Measurements from ENCODE around the gene ARHGAP29. TPM values are rescaled to one million over a fixed set of nuclear protein-coding genes. Genes with fewer than 3 reads are reported as not detected.

Gene ARHGAP29, protein sequence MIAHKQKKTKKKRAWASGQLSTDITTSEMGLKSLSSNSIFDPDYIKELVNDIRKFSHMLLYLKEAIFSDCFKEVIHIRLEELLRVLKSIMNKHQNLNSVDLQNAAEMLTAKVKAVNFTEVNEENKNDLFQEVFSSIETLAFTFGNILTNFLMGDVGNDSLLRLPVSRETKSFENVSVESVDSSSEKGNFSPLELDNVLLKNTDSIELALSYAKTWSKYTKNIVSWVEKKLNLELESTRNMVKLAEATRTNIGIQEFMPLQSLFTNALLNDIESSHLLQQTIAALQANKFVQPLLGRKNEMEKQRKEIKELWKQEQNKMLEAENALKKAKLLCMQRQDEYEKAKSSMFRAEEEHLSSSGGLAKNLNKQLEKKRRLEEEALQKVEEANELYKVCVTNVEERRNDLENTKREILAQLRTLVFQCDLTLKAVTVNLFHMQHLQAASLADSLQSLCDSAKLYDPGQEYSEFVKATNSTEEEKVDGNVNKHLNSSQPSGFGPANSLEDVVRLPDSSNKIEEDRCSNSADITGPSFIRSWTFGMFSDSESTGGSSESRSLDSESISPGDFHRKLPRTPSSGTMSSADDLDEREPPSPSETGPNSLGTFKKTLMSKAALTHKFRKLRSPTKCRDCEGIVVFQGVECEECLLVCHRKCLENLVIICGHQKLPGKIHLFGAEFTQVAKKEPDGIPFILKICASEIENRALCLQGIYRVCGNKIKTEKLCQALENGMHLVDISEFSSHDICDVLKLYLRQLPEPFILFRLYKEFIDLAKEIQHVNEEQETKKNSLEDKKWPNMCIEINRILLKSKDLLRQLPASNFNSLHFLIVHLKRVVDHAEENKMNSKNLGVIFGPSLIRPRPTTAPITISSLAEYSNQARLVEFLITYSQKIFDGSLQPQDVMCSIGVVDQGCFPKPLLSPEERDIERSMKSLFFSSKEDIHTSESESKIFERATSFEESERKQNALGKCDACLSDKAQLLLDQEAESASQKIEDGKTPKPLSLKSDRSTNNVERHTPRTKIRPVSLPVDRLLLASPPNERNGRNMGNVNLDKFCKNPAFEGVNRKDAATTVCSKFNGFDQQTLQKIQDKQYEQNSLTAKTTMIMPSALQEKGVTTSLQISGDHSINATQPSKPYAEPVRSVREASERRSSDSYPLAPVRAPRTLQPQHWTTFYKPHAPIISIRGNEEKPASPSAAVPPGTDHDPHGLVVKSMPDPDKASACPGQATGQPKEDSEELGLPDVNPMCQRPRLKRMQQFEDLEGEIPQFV
- total RNA-seq (2014; rRNA removed; shearing (Covaris generic)) (114 and 120 TPM in 2 replicates), polyA plus RNA-seq (2016; fragmentation: Nextera tagmentation; extraction: Ambion mirVana) (145 and 152 TPM in 2 replicates)

DNA sequence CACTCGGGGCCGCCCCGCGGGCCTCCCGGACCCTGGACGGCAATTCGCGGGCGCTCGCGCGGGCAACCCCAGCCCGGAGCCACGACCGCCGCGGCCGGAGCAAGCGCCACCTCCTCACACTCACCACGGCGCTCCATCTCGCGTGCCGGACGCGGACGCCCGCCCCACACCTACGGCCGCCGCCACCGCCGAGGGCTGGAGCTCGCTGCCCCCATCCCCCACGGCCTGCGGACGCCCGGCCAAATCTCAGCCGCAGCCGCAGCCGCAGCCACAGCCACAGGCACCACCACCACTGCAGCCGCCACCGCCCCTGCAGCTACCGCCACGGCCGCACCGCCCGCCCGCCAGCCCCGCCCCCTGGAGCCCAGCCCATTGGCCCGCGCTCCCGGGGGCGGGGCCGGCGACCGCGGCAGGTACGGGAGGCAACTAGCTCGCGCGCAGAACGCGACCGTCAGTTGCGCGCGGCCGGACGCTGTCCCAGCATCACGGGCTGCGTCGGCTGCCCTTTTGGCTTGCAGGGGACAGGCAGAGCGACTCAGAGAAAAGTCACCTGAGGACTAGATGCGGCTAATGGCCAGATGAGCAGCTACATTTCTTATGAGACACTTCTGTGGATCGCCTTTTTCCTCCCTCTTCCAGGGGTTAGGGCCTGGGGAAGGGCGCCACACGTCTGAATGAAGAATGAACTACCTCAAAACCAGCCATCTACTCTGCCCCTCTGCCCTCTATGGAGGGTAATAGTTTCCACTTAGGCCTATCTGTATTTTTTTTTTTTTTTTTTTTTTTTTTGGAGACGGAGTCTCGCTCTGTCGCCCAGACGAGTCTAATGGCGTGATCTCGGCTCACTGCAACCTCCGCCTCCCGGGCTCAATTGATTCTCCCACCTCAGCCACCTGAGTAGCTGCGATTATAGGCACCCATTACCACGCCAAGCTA lies at the start of gene ARHGAP29:
Gene ARHGAP29 (minus strand): TSS at position 294 of the 936 bp plus-strand sequence. CDS start 5,973 bp downstream, outside the sequence.
- Histone ChIP-seq H3K4me2 (ENCODE audit: unreplicated experiment) (peak within 1 kb of the TSS; percentile 97), H4K20me1 (ENCODE audit: insufficient read depth) (peaks cover 7% of the 10 kb centered on the region; the same call in 1 of the 2 replicates), H3K27me3 (replicated peaks; ENCODE audit: insufficient read depth) (no peaks in the 10 kb centered on the region), H3K27ac (peak within 1 kb of the TSS; percentile 68), H3K4me1 (ENCODE audit: insufficient read depth) (peaks cover 40% of the 10 kb centered on the region), H3K4me3 (peak within 1 kb of the TSS; percentile 98), H3K36me3 (ENCODE audit: low read depth) (no peaks in the 10 kb centered on the region), H3K9ac (peak within 1 kb of the TSS; percentile 87), H3K9me2 (ENCODE audit: insufficient read depth) (no peaks in the 10 kb centered on the region), H2AFZ (0 out of 2 replicates have a peak within 1 kb of the TSS, but pooled peaks have one; percentile 35), H3K79me2 (ENCODE audit: insufficient read depth) (peaks cover 99% of the 10 kb centered on the region), H3F3A (ENCODE audit: insufficient read depth) (peaks cover 72% of the 10 kb centered on the region), H3K9me3 (ENCODE audit: low read depth) (no peaks in the 10 kb centered on the region)
- 13 to 15% methylated on average over 65 to 77 of the region's 88 CpGs for WGBS, 2 experiments (ENCODE audit: low coverage in 1 of 2, low lambda C conversion rate in 2 of 2, missing lambda C conversion rate in 2 of 2)
- DNase-seq = peak; percentile 80
- TF ChIP-seq EZH2phosphoT487 (IDR thresholded peaks at IDR 0.05; ENCODE audit: insufficient read depth, low read depth) = no peak
- no peak for TF ChIP-seq EZH2 (IDR thresholded peaks at IDR 0.05; ENCODE audit: insufficient read depth, poor library complexity, severe bottlenecking)
- in situ Hi-C loops (cut with MboI) = no loop called here

DNA sequence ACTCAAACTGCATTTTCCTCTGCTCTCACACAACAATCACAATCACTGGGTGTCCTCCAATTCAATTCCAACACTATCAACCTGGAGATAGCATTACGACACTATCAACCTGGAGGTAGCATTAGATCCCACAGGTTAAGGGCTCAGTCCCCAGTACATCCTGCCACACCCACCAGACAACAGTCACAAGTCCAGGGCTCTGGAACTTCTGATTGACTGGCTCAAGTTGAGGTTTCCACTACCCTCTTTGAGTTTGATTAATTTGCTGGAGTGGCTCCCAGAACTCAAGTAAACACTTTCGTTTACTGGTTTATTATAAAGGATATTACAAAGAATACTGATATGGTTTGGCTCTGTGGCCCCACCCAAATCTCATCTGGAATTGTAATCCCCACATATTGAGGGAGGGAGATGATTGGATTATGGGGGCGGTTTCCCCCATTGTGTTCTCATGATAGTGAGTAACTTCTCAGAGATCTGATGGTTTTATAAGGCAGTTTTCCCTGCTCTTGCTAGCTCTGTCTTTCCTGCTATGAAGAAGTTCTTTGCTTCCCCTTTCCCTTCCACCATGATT lies 49.6 kb upstream of the ARHGAP29 start:
- Histone ChIP-seq H3K4me1 (ENCODE audit: insufficient read depth) (peaks cover 17% of the 10 kb centered on the region), H3K4me2 (ENCODE audit: unreplicated experiment) (no peak overlapping the region), H3K27me3 (replicated peaks; ENCODE audit: insufficient read depth) (no peaks in the 10 kb centered on the region), H2AFZ (no peak overlapping the region), H3K4me3 (no peak overlapping the region), H3K9ac (no peak overlapping the region), H3K27ac (no peak overlapping the region), H4K20me1 (ENCODE audit: insufficient read depth) (no peaks in the 10 kb centered on the region), H3K79me2 (ENCODE audit: insufficient read depth) (no peaks in the 10 kb centered on the region), H3K36me3 (ENCODE audit: low read depth) (no peaks in the 10 kb centered on the region), H3K9me2 (ENCODE audit: insufficient read depth) (no peaks in the 10 kb centered on the region), H3F3A (ENCODE audit: insufficient read depth) (peaks cover 19% of the 10 kb centered on the region), H3K9me3 (ENCODE audit: low read depth) (no peaks in the 10 kb centered on the region)
- WGBS, 2 experiments (ENCODE audit: low coverage in 1 of 2, low lambda C conversion rate in 2 of 2, missing lambda C conversion rate in 2 of 2) = 65 to 74% methylated on average over 3 of the region's 3 CpGs
- in situ Hi-C loops (cut with MboI) = no loop called here
- no peak for DNase-seq
- no peak for TF ChIP-seq EZH2 (IDR thresholded peaks at IDR 0.05; ENCODE audit: insufficient read depth, poor library complexity, severe bottlenecking)
- no peak for TF ChIP-seq EZH2phosphoT487 (IDR thresholded peaks at IDR 0.05; ENCODE audit: insufficient read depth, low read depth)

DNA sequence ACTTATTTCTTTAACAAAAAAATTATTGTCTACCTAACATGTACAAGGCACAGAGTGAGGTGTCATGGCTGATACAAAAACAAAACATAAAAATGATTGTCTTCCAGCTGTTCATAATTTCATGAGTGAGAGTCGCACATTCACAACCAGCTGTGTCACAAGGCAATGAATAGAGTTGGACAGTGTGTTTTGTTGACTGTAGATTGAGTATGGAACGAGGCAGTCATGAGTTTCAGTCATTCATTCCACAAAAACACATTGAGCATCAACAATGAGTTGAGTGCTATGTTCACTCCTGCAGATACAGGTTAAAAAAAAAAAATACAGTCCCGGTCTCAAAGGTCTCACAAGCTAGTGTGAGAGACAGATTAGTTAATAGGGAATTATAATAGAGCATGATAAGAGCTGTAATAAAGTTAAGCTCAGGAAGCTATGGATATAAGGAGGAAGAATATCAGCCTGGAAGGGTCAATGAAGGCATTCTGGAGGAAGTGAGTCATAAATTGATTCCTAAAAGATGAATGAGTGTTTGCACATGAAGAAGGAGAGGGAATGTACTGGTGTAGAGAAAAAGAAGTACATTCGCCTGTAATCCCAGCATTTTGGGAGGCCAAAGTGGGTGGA lies 47.8 kb upstream of the ARHGAP29 start:
- H3K36me3 ChIP-seq (ENCODE audit: low read depth) = no peaks in the 10 kb centered on the region
- peaks cover 19% of the 10 kb centered on the region for H3F3A ChIP-seq (ENCODE audit: insufficient read depth)
- peaks cover 17% of the 10 kb centered on the region for H3K4me1 ChIP-seq (ENCODE audit: insufficient read depth)
- in situ Hi-C loops (cut with MboI) = no loop called here
- no peak overlapping the region for H3K9ac ChIP-seq
- no peaks in the 10 kb centered on the region for H3K9me2 ChIP-seq (ENCODE audit: insufficient read depth)
- WGBS, 2 experiments (ENCODE audit: low coverage in 1 of 2, low lambda C conversion rate in 2 of 2, missing lambda C conversion rate in 2 of 2) = 56% methylated on average over 4 of the region's 4 CpGs
- DNase-seq = peak; percentile 53
- no peaks in the 10 kb centered on the region for H3K79me2 ChIP-seq (ENCODE audit: insufficient read depth)
- no peaks in the 10 kb centered on the region for H4K20me1 ChIP-seq (ENCODE audit: insufficient read depth)
- H3K27ac ChIP-seq = peak overlapping the region; percentile 28
- no peaks in the 10 kb centered on the region for H3K9me3 ChIP-seq (ENCODE audit: low read depth)
- H3K27me3 ChIP-seq (replicated peaks; ENCODE audit: insufficient read depth) = no peaks in the 10 kb centered on the region
- H2AFZ ChIP-seq = 0 out of 2 replicates have a peak overlapping the region, but pooled peaks have one; percentile 32
- no peak overlapping the region for H3K4me2 ChIP-seq (ENCODE audit: unreplicated experiment)
- no peak overlapping the region for H3K4me3 ChIP-seq
- TF ChIP-seq EZH2phosphoT487 (IDR thresholded peaks at IDR 0.05; ENCODE audit: insufficient read depth, low read depth) (no peak), EZH2 (IDR thresholded peaks at IDR 0.05; ENCODE audit: insufficient read depth, poor library complexity, severe bottlenecking) (no peak)
